ENCODE results near the gene SLC6A6. TPM values are rescaled to one million over a fixed set of nuclear protein-coding genes. Genes with fewer than 3 reads are reported as not detected.

Gene SLC6A6
- total RNA-seq, 2 donors from 2014 or later, result 24.4 to 180 TPM

GRCh38 chr3:14487086-14487485 is 84.7 kb downstream of the SLC6A6 start:
- intact Hi-C loops (cut with DNase I), result no loop called here
- DNase-seq (peak; percentile 3), ATAC-seq (no peak)

DNA sequence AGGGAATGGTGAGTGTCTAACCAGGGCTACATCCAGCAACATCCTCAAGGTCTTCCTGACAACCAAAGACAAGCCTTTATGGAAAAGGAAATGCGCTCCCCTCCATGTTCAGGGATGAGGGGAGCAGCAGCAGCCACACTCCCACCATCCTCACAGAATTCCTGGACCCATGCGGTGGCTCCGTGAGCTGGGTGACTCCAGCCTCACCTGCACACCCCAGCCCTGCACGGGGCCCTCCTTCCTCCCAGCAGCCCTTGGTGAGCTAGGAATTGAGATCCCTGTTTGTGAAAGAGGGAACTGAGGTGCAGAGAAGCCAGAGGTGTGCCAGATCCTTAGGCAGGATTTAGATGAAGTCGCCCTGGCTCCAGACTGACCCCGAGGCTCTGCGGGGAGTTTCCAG is 85.4 kb downstream of the SLC6A6 start:
- peak; percentile 8 for DNase-seq
- no peak for ATAC-seq
- intact Hi-C loops (cut with DNase I), result no loop called here

- intact Hi-C loops (cut with DNase I), result no loop called here
Measured at GRCh38 chr3:14488286-14489041, 86.1 kb downstream of the SLC6A6 start.

GRCh38 chr3:14489641-14490040 is 87.2 kb downstream of the SLC6A6 start:
- ATAC-seq, result no peak
- intact Hi-C loops (cut with DNase I), result no loop called here
- DNase-seq, result peak; percentile 3

More at GRCh38 chr3:14488286-14489041, 86.1 kb downstream of the SLC6A6 start:
- peak; percentile 17 for DNase-seq
- ATAC-seq, result no peak

- DNase-seq, result no peak
Measured at GRCh38 chr3:14490255-14490654, 87.8 kb downstream of the SLC6A6 start.

GRCh38 chr3:14490831-14491230 is 88.4 kb downstream of the SLC6A6 start:
- intact Hi-C loops (cut with DNase I), result no loop called here
- no peak for DNase-seq
- ATAC-seq, result no peak

More at GRCh38 chr3:14490255-14490654, 87.8 kb downstream of the SLC6A6 start:
- ATAC-seq, result no peak
- intact Hi-C loops (cut with DNase I), result no loop called here

GRCh38 chr3:14491396-14492190 is 89.2 kb downstream of the SLC6A6 start:
- ATAC-seq, result no peak
- no peak for DNase-seq
- intact Hi-C loops (cut with DNase I), result no loop called here

- DNase-seq (no peak), ATAC-seq (no peak)
- intact Hi-C loops (cut with DNase I), result no loop called here
Measured at GRCh38 chr3:14492948-14493881, 90.8 kb downstream of the SLC6A6 start.

DNA sequence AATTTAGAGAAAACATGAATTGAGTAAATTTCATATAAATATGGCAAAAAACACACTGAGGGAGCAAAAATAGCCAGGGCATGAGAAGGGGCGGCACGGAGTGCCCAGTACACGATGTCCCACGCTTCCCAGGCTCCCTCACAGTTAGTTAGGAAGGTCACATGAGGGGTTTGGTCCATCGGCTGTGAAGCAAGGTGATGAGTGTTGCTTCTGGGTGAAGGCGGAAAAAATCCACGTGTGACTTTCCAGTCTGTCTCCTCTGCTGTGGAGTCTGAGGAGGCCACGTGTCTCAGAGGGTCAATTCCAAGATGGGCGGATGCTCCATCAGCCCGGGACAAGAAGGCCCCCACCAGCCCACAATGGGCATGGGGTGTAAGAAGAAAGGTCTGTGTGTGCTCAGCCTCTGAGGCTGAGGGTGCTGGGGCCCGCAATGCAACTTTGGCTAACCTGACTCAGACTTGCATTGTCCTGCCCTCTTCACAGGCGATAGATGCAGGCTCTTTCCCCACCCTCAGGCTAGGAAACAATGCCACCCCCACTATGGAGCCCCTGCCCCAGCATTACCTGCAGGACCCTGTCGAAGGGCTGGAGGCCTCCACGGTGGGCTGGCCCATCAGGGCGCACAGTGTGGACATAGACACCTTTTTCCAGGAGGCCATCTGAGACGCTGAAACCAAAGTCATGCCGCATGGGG is 92.0 kb downstream of the SLC6A6 start:
- ATAC-seq (no peak), DNase-seq (no peak)
- intact Hi-C loops (cut with DNase I), result no loop called here

DNA sequence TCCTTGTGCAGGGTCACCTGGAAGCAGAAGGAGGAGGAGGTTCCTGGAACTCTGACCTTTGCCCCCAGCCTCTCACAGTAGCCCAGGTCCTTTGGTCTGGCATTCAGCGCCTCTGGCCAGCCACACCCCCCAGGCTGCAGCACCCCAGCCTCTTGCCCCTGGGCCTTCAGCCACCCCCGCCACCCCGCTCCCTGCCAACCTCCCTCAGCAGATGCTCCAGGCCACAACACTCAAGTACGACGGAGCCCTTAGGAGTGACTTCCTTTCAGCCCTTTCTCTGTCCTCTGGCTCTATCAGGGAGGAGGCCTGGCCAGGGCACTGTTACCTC is 92.5 kb downstream of the SLC6A6 start:
- ATAC-seq (no peak), DNase-seq (no peak)
- intact Hi-C loops (cut with DNase I), result no loop called here

- intact Hi-C loops (cut with DNase I), result no loop called here
- DNase-seq (no peak), ATAC-seq (no peak)
Measured at GRCh38 chr3:14496351-14496750, 93.9 kb downstream of the SLC6A6 start.

- intact Hi-C loops (cut with DNase I), result no loop called here
- no peak for ATAC-seq
- DNase-seq, result no peak
Measured at GRCh38 chr3:14497321-14497720, 94.9 kb downstream of the SLC6A6 start.

DNA sequence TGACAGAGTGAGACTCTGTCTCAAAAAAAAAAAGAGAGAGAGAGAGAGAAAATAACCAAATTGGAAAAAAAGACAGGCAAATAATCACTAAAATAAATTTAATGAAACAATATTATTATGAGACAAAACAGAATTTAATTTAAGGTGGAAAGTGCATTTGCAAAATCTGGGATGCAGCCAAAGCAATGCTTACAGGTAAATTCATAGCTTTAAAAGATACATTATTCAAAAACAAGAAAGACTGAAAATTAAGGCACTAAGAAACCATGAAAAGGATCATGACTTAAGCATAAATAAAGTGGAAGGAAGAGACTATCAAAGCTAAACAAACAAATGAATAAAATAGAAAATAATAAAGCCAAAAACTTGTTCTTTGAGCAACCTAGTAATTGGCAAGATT is 100.1 kb downstream of the SLC6A6 start:
- intact Hi-C loops (cut with DNase I), result no loop called here
- no peak for DNase-seq
- ATAC-seq, result no peak

- no peak for ATAC-seq
- intact Hi-C loops (cut with DNase I), result no loop called here
- DNase-seq, result no peak
Measured at GRCh38 chr3:14503033-14503705, 100.8 kb downstream of the SLC6A6 start.

- DNase-seq (no peak), ATAC-seq (no peak)
- intact Hi-C loops (cut with DNase I), result no loop called here
Measured at GRCh38 chr3:14503706-14504065, 101.3 kb downstream of the SLC6A6 start.

DNA sequence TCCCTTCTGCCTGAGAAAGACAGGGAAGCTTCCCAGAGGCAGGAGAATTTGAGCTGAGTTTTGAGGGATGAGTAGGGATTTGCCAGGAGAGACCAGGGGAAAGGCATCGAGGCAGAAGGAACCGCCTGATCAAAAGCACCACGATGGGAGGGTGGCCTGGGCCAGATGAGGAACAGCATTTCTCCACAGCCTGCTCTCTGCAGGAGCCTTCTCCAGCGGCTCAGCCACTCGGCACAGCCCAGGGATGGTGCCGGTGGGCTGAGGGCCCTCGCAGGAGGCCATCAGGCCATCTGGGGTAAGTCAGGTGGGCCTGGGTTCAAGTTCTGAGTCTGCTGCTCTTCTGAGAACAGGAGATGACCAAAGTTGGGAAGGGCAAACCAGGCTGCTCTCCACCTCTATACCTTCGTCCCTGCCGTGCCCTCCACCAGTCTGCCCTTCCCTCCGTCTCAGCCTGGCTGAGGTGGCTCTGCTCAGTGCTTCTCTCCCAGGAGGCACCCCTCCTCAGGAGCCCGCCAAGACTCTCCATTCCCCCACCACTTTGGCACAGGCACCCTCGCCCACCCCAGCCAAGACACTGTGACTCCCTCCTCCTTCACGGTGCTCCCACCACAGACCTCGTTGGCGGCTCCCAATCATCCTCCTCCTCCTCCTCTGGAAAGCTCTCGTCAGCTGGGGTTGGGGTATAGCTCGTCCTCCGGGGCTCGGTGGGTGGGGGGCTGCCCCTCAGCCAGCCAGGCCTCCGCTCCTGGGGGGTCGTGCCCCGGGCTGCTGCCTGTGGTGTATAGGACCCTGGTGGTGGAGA is 102.8 kb downstream of the SLC6A6 start:
- no peak for DNase-seq
- ATAC-seq, result no peak
- intact Hi-C loops (cut with DNase I), result no loop called here

DNA sequence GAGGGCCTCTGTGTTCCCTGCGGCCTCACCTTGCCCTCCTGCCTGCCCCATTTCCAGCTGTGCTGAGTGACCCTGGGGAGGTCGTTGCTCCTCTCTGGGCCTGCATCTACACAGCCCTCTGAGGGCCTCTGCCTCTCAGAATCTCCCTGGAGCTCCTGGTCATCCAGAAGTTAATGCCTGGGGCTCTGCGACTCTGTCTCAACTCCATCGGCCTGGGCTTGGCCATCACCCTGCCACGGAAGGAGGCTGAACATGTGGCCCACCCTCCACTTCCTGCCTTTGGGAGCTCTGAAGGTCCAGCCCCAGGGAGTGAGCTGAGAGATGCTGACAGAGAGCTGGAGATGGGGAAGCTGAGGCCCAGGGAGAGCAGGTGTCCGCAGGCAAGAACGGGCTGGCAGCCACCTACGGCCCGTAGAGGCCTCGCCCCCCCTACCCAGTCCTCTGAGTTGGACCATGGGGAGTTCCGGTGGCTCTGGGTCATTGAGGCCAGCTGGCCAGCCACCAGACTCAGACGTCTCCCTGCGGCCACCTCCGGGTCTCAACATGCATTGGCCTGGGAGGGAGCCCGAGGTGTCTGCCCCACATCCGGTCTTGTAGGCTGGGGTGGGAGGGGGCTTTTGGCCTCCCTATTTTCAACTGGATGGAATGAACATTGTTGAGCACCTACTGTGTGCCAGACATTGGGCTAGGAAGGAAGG is 103.5 kb downstream of the SLC6A6 start:
- intact Hi-C loops (cut with DNase I), result no loop called here
- ATAC-seq, result no peak
- no peak for DNase-seq
